ENCODE results near the gene ABCB1. TPM values are rescaled to one million over a fixed set of nuclear protein-coding genes. Genes with fewer than 3 reads are reported as not detected.

Gene ABCB1
- total and polyA plus RNA-seq, 2 of the 13 experiments (the other 11 are each of a cell fraction or from before 2014, with no cell fraction given): 42.8 to 52.6 TPM

- TF ChIP-seq ZBTB40 (IDR thresholded peaks at IDR 0.05) (no peak), ZBTB40 (CRISPR knock-in tag; IDR thresholded peaks at IDR 0.05) (no peak), FUBP1 (CRISPR knock-in tag; IDR thresholded peaks at IDR 0.05; ENCODE audit: borderline replicate concordance) (no peak), GABPA (IDR thresholded peaks at IDR 0.05; ENCODE audit: low read depth, low read length) (no peak), GABPA (CRISPR knock-in tag; IDR thresholded peaks at IDR 0.05; ENCODE audit: low read depth) (peak; percentile 41; the same call in 1 of the 2 replicates), ZBED4 (CRISPR knock-in tag; IDR thresholded peaks at IDR 0.05; ENCODE audit: borderline replicate concordance) (peak; percentile 74; the same call in 1 of the 2 replicates), FOXA3 (CRISPR knock-in tag; IDR thresholded peaks at IDR 0.05) (peak; percentile 56; the same call in 1 of the 2 replicates), DNMT3B (CRISPR knock-in tag; conservative IDR thresholded peaks at IDR 0.05) (no peak), HDAC2 (CRISPR knock-in tag; IDR thresholded peaks at IDR 0.05) (peak; percentile 44; the same call in 1 of the 2 replicates), ZBTB3 (CRISPR knock-in tag; IDR thresholded peaks at IDR 0.05; ENCODE audit: borderline replicate concordance, low read depth) (0 out of 2 replicates have a peak, but pooled peaks have one; percentile 11), GTF2F1 (IDR thresholded peaks at IDR 0.05; ENCODE audit: low read length) (no peak), ZBTB20 (CRISPR knock-in tag; IDR thresholded peaks at IDR 0.05; ENCODE audit: borderline replicate concordance, low read depth) (no peak), NCOR1 (IDR thresholded peaks at IDR 0.05; ENCODE audit: borderline replicate concordance, low read length) (0 out of 2 replicates have a peak, but pooled peaks have one; percentile 49), MAF1 (CRISPR knock-in tag; IDR thresholded peaks at IDR 0.05; ENCODE audit: borderline replicate concordance) (no peak)
Measured at GRCh38 chr7:87497482-87497881, 103.2 kb downstream of the ABCB1 start (continued).
